HG02840 (cell line): ENCODE measurements around the gene PAK2.
"Not testable (repeated sequence)": the region's sequence is repeated elsewhere in the genome, so short reads cannot be mapped to it uniquely, and the experiment has no call there.

Experiments
- ATAC-seq: cut with Tn5 transposase; IDR thresholded peaks from one replicate; pipeline ENCODE4 v1.9.1; 2021; ENCODE audit warnings: mild to moderate bottlenecking, moderate library complexity, moderate number of reproducible peaks; ENCODE audit not compliant: unreplicated experiment, low FRiP score

The PAK2 gene

DNA sequence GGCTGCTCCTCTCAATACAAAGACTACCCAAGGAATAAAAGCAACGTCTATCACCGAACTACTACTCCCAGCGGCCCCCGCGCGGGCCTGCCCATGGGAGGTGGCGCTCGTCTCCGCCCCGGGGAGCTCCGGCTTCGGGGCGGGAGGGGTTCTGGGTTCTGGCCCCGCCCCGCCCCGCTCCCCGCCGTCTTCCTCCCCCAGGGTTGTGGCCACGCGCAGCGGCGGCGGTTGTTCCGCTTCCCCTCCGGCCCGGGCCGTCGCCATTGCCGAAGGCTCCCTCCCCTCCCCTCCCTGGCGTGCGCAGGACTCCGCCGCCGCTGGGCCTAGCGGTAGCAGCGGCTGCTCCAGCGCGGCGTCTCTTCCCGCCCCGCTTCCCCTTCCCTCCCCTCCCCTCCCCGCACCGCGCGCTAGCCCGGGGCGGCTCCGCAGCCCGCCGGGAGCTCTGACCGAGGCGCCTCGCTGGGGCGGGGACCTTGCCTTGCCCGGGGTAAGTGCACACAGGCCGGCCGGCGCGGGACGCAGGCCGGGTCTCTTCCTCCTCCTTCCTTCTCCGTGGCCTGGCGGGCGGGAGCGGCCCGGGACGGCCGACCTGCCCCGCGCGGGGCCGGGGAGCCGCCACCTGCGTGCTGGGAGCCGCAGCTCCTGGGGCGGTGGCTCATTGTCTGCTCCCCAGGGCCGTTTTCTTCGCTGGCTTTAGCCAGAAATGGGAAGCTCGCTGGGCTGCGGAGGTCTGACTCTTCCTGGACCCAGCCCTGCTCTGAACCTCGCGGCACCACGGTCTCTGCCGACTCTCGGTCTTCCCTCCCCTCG is at the start of gene PAK2:
PAK2 (plus strand) TSS at position 187 of the 810 bp plus-strand sequence. CDS start 42,790 bp downstream, outside the sequence.
- peak; percentile 84 for ATAC-seq

DNA sequence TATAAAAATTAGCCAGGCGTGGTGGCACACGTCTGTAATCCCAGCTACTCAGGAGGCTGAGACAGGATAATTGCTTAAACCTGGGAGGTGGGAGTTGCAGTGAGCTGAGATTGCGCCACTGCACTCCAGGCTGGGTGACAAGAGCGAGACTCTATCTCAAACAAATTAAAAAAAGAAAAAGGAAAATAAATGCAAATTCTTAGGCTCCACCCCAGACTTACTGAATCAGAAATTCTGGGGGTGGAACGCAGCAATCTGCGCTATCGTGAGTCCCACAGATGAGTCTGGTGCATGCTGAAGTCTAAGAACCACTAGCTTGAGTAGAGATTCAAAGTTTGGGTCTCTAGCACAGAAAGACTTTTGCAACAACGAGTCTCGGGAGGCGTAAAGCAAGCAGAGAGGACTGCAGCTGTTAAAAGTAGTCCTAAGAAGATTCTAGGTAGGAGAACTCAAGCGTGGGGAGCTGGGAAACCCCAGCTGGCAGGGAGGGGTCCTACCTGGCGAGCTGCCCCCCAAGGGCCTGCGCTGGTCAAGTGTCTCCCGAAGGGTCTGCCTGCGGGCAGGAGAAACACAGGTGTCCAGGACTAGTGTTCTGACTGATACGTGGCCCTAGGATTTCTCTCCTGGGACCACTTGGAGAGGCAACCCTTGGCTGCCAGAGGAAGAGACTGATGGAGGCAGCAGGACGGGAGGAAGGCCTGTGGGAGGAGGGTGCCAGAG is 49.6 kb upstream of the PAK2 start:
- ATAC-seq = no peak

DNA sequence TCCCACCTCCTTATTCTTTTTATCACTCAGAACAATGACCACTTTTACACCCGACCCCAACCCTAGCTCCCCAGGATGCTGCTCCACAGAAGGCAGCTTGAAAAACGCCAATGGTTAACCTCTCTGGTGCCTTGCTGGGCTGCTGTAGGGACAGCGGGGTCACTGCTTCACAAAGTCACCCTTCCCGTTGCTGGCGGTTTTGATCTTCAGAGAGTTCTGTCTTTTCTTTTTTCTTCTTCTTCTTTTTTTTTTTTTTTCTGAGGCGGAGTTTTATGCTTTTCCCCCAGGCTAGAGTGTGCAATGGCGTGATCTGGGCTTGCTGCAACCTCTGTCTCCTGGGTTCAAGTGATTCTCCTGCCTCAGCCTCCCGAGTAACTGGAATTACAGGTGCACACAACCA is 48.3 kb upstream of the PAK2 start:
- ATAC-seq = no peak

DNA sequence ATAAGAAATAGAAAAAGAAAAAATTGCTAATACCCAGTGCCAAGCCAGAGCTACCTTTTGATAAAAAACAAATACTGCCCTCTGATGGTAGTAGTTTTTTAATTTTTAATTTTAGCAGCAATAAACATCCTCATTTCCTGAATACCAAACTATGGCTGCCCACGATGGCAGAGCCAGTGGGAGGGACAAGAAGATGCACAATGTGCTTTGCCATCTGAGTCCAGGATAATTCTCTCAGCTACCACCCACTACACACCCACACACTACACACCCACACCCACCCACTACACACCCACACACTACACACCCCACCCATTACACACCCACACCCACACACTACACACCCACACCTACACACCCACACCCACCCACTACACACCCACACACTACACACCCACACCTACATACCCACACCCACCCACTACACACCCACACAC is 45.4 kb upstream of the PAK2 start:
- ATAC-seq = no peak

GRCh38 chr3:196694941-196695848 is 44.5 kb upstream of the PAK2 start:
- ATAC-seq = no peak

DNA sequence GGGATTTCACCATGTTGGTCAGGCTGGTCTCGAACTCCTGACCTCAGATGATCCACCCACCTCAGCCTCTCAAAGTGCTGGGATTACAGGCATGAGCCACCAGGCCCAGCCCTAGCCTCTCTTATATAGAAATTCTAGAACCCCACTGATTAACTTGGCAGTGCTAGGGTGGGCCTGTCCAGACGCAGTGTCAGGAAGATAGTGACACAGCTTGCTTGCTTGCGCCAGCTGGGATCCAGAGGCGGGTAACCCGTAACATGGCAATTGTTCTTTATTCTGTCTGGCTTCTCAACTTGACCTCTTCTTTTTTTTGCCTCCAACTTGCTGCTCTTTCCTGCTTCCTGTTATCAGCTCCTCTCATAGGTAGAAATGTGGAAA is 43.8 kb upstream of the PAK2 start:
- ATAC-seq = no peak

GRCh38 chr3:196697270-196697669 is 42.4 kb upstream of the PAK2 start:
- ATAC-seq = no peak

DNA sequence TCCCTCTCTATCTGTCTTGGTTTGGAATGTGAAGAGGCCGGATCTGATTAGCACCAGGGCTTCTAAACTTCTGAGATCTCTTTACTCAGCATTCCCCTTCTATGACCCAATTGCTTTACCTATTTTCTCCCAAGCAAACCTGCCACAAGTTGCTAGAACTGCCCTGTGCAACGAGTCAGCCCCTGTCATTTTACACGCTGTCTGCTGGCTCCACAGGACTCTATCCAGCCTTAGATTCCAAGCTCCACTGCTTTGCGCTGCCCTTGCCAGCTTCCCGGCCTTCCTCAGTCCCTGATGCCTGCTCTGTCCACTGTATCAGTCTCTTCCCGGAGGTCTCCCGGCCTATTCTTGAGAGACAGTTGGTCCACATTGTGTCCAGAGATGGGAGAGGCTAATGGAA is 39.9 kb upstream of the PAK2 start:
- no peak for ATAC-seq

- ATAC-seq = no peak
Measured at GRCh38 chr3:196700801-196701200, 38.9 kb upstream of the PAK2 start.

DNA sequence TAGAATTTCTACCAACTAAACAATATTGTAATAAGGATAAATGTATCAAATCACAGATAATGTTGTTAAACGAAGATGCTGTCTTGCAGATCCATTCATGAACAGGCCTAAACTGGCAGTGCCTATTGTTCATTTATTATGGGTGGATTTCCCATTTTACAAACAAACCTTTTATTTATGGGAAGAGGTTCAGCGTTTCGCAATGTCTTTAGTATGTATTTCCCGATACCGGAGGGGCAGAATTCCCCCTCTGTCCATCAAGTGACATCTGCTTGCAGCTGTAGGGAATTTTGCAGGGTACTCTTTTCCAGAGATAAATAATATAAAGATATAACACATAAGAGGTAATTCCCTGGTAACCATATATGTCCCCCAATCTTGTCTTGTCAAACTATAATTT is 33.3 kb upstream of the PAK2 start:
- ATAC-seq = no peak

GRCh38 chr3:196706731-196707130 is 32.9 kb upstream of the PAK2 start:
- ATAC-seq = no peak

DNA sequence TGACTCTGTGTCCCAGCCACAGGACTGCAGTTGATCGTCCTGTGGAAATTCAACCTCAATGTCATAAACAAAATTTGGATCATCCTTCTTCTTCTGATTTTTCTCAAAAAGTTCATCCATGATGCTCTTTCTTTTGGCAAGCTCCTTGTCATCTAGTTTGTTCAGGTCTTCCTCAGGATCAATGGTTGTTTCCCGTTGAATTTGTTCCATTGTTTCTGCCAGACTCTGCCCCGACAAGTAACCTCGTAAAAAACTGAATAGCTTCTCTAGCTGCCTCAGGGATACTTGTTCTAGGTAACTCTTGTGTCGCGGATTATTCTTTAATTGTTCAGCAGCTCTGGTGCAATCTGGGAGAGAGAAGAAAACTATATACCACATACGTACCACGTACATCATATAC is 32.1 kb upstream of the PAK2 start:
- ATAC-seq = no peak

- no peak for ATAC-seq
Measured at GRCh38 chr3:196708467-196708866, 31.2 kb upstream of the PAK2 start.

DNA sequence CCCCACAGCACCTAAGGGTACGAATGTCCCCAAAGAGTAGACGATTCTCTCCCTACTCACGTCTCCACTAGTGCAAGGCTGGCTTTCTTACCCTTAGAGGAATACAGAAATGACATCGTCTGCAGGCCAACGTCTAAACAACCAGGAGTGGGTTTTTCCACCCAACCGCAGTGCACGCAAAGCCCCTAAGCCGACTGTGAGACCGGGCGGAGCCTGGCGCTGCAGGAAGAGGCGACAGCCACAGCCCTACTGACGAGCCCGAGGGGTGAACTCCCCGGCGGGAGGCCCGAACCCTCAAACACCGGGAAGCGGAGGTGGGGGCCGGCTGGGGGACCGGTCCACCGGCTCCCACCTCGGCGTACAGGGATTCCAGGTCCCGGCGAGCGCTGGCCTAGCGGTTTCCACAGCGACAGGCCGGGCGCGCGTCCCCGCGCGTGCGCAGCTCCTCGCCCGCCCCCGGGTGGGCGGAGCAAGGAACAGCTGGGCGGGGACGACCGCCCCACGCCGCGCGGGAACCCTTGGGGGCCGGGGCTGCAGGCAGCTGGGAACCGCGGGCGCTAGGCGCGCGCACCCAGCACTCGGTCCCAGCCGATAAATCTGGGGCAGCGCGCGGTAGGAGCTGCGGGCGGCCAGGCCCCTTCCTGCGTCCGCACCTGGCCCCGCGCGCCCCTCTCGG is 27.7 kb upstream of the PAK2 start, which contains the start of the genes CEP19 and PIGX:
CEP19 (minus strand) TSS at position 413 of the 676 bp plus-strand sequence. CDS start 3,593 bp downstream, outside the sequence.
PIGX (plus strand) TSS at position 540 of the 676 bp plus-strand sequence.
- peak; percentile 73 for ATAC-seq

DNA sequence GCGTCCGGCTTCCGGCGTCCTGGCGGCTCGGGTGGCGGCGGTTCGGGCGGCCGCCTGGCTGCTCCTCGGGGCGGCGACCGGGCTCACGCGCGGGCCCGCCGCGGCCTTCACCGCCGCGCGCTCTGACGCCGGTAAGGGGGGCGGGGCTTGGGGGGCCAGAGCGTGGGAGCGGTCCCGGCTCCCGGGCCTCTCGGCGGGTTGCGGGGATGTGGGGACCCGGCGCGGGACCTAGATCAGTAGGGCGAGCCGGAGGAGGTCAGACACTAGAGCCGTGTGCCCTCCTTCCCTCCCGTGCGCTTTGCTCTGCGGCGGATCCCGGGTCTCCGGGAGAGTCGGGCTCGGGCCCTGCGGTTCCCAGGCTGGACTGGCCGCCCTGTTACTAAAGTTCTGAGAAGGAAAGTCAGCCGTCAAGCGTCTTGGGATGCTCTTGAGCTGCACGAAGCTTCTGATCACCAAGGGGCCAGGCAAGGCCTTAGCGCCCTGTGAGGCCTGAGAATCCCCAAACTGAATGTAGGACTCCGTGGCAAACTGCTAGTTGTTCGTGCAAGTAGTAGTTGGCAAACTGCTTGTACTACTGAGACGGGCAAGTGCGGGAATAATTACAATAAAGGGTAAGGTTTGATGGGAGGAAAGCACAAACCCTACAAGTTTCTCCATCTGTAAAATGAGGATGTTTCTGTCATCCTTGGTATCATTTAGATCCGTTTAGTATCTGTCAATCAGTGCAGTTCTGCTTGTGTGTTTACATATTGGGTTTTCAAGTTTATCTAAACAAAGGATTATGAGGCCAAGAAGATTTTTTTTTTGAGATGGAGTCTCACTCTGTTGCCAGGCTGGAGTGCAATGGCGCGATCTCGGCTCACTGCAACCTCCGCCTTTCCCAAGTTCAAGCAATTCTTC is 26.9 kb upstream of the PAK2 start:
- ATAC-seq = peak; percentile 51

DNA sequence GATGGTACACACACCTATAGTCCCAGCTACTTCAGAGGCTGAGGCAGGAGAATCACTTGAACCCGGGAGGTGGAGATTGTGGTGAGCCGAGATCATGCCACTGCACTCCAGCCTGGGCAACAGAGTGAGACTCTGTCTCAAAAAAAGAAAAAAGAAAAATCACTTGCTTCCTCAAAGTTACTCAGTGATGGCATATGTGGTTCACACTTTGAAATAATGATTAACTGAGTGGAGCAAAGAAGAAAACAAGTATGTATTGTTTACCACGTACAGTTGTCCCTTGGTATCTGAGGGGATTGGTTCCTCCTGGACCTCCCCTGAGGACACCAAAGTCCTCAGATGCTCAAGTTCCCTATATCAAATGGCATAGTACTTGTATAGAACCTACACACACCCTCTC is 22.5 kb upstream of the PAK2 start:
- ATAC-seq = not testable (repeated sequence)

- no peak for ATAC-seq
Measured at GRCh38 chr3:196721097-196721496, 18.6 kb upstream of the PAK2 start.

- ATAC-seq = no peak
Measured at GRCh38 chr3:196726788-196727675, 12.6 kb upstream of the PAK2 start.
